Erythroblast (primary cell): ENCODE measurements around the gene PAQR8.

Experiments used
- DNase-seq, 2 experiments: peaks; one replicate each; lab custom pipeline; 2025; lab: John Stamatoyannopoulos, UW
- GATA1 ChIP-seq: IDR thresholded peaks from 2 replicates; pipeline ENCODE4 v1.6.1; 2011; ENCODE audit warnings: low read depth, mild to moderate bottlenecking, control low read depth, low read length, moderate library complexity
- POLR2A ChIP-seq: IDR thresholded peaks from 2 replicates; pipeline ENCODE4 v1.6.1; 2011; ENCODE audit warnings: mild to moderate bottlenecking, low read length

The PAQR8 gene

GRCh38 chr6:52360601-52361413 is 1.1 kb upstream of the PAQR8 start:
- no peak for DNase-seq
- TF ChIP-seq POLR2A, result no peak
- no peak for TF ChIP-seq GATA1

- TF ChIP-seq POLR2A (no peak), GATA1 (no peak)
- peak; percentile 36 to 64 for DNase-seq
These were observed 472 bp upstream of the PAQR8 start for GRCh38 chr6:52361414-52361944.

GRCh38 chr6:52362443-52363227 is 684 bp downstream of the PAQR8 start:
- DNase-seq, result no peak
- TF ChIP-seq GATA1 (no peak), POLR2A (no peak)

DNA sequence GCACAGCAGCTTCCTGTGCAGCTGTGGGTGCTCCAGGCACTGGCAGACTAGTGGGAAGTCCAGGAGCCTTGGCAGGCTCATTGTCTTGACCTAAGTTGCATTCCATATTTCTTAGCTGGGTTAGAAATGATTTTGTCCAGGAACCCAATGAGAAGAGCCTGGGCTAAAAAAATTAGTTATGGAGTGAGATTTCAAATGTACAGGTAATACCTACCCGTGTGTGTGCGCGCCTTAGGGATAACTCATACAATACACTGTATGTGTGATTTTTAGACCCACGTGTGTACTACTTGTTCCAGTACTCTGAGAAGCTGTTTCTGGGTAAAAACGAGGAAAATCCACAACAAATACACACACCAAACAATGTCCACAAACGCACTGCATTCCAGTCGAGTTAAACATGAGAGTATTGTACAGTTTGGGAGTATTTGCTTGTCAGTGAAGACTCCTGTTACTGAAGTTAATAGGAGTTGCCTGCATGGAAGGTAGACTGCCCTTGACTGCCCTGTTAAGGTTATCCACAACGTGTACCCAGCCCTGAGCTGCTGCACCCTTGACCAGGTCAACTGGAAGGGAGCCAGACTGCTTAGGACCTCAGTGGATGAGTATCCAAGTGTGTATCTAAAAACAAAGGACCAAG is 1.4 kb downstream of the PAQR8 start:
- no peak for TF ChIP-seq GATA1
- no peak for TF ChIP-seq POLR2A
- DNase-seq, result peak in 1 of 2 experiments; percentile 8

DNA sequence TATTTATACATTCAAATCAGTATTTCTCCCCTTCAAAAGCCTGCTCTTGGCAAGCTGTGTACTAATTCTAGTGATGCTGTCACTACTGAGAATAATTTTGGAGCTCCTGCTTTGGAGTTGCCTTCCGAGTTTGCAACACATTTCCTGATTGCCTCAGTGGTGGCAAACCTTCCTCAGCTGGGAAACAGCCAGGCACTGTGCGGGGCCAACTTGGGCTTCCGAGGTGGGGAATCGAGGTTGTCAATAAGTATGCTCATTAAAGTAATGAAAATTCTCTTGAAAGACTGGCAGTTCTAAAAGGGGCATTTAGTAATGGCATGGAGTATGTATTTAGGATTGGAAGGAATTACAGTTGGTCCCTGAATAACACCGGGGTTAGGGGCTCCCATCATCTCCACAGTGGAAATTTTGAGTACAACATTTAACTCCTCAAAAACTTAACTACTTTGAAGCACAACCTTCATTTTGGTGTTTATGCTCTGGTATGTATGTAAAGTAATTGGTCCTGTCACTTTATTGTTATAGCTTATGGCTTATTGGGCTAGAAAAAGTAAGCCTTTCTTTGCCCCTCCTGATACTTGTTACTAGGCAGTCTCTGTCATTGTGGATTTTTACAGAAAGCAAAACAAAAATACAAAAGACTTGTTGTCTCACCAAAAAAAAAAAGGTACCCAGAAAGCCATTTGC is 2.7 kb downstream of the PAQR8 start:
- TF ChIP-seq GATA1, result no peak
- TF ChIP-seq POLR2A, result no peak
- DNase-seq, result no peak

DNA sequence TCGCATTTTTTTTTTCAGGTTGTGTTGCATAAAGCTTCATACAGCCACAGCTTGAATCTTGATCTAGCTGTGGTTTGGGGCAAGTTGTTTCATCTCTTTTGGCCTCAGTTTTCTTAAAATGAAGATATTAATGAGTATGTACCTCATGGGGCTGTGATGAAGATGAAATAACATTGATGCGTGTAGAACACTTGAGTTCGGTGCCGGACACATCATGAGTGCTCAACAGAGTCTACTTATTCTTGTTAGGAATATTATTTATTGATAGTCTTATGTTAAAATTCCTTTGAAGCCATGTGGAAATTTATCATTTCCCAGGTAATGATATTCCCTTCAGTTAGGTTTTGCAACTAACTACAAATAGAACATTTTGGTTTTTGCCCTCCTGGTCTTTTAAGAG is 3.4 kb downstream of the PAQR8 start:
- no peak for DNase-seq

GRCh38 chr6:52365866-52366540 is 4.1 kb downstream of the PAQR8 start:
- no peak for DNase-seq
- no peak for TF ChIP-seq POLR2A
- TF ChIP-seq GATA1, result no peak

More for the DNA sequence above, 3.4 kb downstream of the PAQR8 start:
- TF ChIP-seq GATA1, result no peak
- no peak for TF ChIP-seq POLR2A

- TF ChIP-seq POLR2A (no peak), GATA1 (no peak)
- DNase-seq, result no peak
These were observed 6.1 kb downstream of the PAQR8 start for GRCh38 chr6:52368002-52368401.

- TF ChIP-seq POLR2A (no peak), GATA1 (no peak)
- DNase-seq, result no peak
These were observed 7.3 kb downstream of the PAQR8 start for GRCh38 chr6:52369234-52369633.

DNA sequence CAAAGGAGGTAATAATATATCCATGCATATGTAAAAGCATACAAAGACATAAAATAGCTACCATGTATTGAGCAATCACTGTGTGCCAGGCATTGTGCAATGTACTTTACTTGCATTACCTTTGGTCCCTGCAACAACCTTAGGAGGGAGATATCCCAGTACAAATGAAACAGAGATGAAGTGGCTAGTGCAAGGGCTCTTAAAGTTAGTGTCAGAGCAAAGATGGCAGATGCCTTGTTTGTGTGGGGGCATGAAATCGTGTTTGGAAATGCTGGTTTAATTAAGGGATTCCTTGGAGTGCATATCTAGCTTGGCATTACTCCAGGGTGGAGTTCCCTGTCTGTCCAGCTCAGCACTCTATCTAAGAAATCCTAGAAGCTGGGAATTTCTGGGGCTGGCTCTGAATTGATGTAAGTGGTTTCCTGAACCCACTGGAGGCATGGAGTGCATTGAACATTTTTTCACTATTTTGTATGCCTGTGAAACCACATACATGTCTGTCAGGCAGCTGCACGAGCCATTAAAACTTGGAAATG is 9.8 kb downstream of the PAQR8 start:
- TF ChIP-seq POLR2A (no peak), GATA1 (no peak)
- DNase-seq, result no peak

DNA sequence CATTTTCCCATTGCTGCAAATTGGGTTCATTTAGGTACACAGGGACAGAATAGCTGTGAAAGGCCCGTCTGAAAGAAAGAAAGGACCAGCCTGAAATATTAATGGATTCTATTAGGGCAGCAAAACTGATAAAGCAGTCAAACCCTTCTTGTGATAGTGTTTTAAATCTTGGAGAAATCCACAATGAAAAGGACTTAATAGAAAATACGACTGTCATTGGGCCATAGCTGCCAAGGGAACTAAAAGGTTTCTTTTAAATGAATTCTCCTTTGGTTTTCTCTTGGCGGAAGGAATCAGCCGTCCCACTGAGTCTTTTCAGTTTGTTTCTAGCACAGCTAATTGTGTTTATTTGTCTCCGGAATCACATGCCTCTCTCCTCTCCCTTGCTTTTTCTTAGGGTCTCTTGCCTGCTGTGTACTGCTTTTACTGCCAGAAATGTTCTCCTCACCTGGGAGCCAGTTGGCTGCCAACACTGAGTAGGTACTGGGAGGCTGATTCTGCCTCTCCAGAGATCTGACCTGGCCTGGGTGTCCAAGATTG is 11.3 kb downstream of the PAQR8 start:
- TF ChIP-seq POLR2A (no peak), GATA1 (no peak)
- no peak for DNase-seq

- no peak for DNase-seq
- no peak for TF ChIP-seq POLR2A
- no peak for TF ChIP-seq GATA1
These were observed 12.3 kb downstream of the PAQR8 start for GRCh38 chr6:52374247-52374646.
